BLaER1 (cell line): ENCODE data around the gene MYOCD.
A peak's percentile ranks its signal among the peaks of the same experiment; 100 is the strongest.

Experiments used
- H3K27ac ChIP-seq: shearing (Covaris generic); formaldehyde crosslinking; 2 replicates; pipeline ENCODE4 v1.8.1; 2022
- H3K27me3 ChIP-seq: shearing (Covaris generic); formaldehyde crosslinking; 2 replicates; pipeline ENCODE4 v1.8.1; 2022
- H3K36me3 ChIP-seq: shearing (Covaris generic); formaldehyde crosslinking; 2 replicates; pipeline ENCODE4 v1.8.1; 2022
- H3K4me1 ChIP-seq: shearing (Covaris generic); formaldehyde crosslinking; 2 replicates; pipeline ENCODE4 v1.8.1; 2022
- H3K4me2 ChIP-seq: shearing (Covaris generic); formaldehyde crosslinking; 2 replicates; pipeline ENCODE4 v1.8.1; 2022
- H3K4me3 ChIP-seq: shearing (Covaris generic); formaldehyde crosslinking; 2 replicates; pipeline ENCODE4 v1.8.1; 2022
- H3K9ac ChIP-seq: shearing (Covaris generic); formaldehyde crosslinking; 2 replicates; pipeline ENCODE4 v1.8.1; 2022
- H3K9me3 ChIP-seq: shearing (Covaris generic); formaldehyde crosslinking; 2 replicates; pipeline ENCODE4 v1.8.1; 2022
- H4K20me1 ChIP-seq: shearing (Covaris generic); formaldehyde crosslinking; 2 replicates; pipeline ENCODE4 v1.8.1; 2022
- Cebpa-rat ChIP-seq: shearing (Covaris generic); IDR thresholded peaks from 2 replicates; pipeline ENCODE4 v1.8.1; 2022

The MYOCD gene

DNA sequence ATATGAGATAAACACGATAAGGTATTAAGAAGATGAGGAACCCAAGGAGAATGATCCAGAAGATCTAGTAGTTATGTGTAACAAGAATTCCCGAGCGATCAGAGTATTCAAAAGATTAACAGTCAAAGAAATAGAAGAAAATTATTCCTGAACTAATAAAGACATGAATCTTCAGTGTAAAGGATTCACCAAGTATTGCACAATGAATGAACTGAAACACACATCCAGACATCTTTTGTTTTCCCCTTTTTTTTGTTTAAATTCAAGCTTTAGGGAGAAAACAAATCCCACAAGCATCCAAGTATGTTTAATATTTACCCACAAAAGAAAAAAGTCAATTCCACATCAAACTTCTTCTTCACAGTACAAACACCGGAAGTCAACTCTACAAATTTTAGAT, 23.7 kb upstream of the MYOCD start:
- Histone ChIP-seq H3K9me3 (no peaks in the 10 kb centered on the region), H3K4me1 (no peaks in the 10 kb centered on the region), H3K9ac (no peak overlapping the region), H3K4me2 (no peak overlapping the region), H3K4me3 (no peak overlapping the region), H3K27me3 (no peaks in the 10 kb centered on the region), H4K20me1 (no peaks in the 10 kb centered on the region), H3K36me3 (no peaks in the 10 kb centered on the region), H3K27ac (no peak overlapping the region)
- TF ChIP-seq Cebpa-rat: no peak

- Histone ChIP-seq H4K20me1 (no peaks in the 10 kb centered on the region), H3K4me1 (no peaks in the 10 kb centered on the region), H3K27ac (no peak overlapping the region), H3K9me3 (no peaks in the 10 kb centered on the region), H3K9ac (no peak overlapping the region), H3K4me3 (no peak overlapping the region), H3K36me3 (no peaks in the 10 kb centered on the region), H3K4me2 (no peak overlapping the region), H3K27me3 (no peaks in the 10 kb centered on the region)
- TF ChIP-seq Cebpa-rat: no peak
Measured at GRCh38 chr17:12643822-12644221, 21.9 kb upstream of the MYOCD start.

DNA sequence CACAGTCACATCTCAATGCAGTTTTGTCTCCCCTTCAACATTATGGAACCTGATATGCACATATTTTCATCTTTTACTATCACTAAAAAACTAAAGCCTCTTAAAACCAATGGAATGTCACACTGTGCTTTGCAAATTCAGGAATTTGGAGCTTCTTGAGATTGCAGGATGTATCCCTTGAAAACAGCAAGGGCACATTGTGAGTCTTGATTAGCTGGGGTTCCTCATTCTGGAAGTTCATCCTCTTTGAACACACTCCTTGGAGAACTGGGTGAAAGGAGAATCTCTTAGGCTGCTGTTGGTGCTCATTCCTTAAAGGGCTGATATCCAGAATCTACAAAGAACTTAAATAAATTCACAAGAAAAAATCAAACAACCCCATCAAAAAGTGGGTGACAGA, 21.1 kb upstream of the MYOCD start:
- Histone ChIP-seq H3K4me2 (no peak overlapping the region), H3K9ac (no peak overlapping the region), H4K20me1 (no peaks in the 10 kb centered on the region), H3K4me3 (no peak overlapping the region), H3K36me3 (no peaks in the 10 kb centered on the region), H3K9me3 (no peaks in the 10 kb centered on the region), H3K4me1 (no peaks in the 10 kb centered on the region), H3K27ac (no peak overlapping the region), H3K27me3 (no peaks in the 10 kb centered on the region)
- TF ChIP-seq Cebpa-rat: no peak

DNA sequence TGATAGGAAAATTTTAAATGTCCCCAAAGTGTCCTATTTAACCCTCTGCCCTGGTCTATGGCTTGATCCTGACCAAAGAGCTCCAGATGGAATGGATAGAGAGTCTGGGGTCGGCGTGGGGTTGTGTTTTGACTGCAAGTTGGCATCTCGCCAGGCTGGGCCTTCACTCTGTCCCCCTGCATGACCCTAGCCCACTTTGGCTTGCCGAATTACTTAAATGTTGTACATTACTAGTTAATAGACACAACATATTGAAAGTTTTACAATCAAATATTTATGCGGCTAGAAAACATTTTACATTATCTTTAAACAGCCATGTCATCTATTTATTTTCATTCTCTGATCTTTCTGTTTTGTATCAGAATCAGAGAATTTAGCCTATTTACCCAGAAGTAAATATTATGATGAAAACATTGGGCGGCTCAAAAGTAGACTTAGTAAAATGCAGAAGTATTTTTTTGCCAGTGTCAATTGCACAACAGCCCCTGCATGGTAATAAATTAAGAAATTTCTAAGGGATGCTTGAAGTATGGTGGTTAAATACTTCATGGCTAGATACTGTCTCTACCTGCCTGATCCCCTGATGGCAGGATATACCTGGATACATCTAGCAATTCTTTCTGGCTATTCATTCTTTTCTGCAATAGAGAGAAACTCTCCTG, 18.8 kb upstream of the MYOCD start:
- no peak overlapping the region for H3K9ac ChIP-seq
- H3K4me2 ChIP-seq: no peak overlapping the region
- no peaks in the 10 kb centered on the region for H3K9me3 ChIP-seq
- H4K20me1 ChIP-seq: no peaks in the 10 kb centered on the region
- H3K36me3 ChIP-seq: no peaks in the 10 kb centered on the region
- no peak overlapping the region for H3K4me3 ChIP-seq
- H3K27me3 ChIP-seq: no peaks in the 10 kb centered on the region
- no peak overlapping the region for H3K27ac ChIP-seq
- no peak for TF ChIP-seq Cebpa-rat
- H3K4me1 ChIP-seq: no peaks in the 10 kb centered on the region

DNA sequence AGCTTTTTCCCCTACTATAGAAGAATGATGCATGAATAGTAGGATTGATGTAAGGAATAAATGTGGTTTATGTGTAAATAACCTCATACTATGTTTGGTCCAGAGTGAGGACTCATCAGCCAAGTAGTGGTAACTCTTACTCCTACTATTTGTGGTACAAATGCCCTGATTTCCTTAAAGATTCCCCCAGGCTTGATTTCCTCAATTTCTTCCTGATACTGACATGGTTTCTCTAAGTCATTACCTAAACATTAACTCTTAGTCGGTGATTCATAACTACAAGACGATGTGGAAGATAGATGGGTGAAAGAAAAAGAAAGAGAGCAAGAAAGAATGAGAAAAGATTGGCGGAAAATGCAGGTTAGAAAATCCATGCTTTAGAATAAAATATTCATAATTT, 17.2 kb upstream of the MYOCD start:
- no peak overlapping the region for H3K27ac ChIP-seq
- peaks cover 8% of the 10 kb centered on the region for H3K4me1 ChIP-seq
- no peak for TF ChIP-seq Cebpa-rat
- H3K9me3 ChIP-seq: no peaks in the 10 kb centered on the region
- no peak overlapping the region for H3K9ac ChIP-seq
- H3K4me2 ChIP-seq: no peak overlapping the region
- H3K27me3 ChIP-seq: no peaks in the 10 kb centered on the region
- no peak overlapping the region for H3K4me3 ChIP-seq
- no peaks in the 10 kb centered on the region for H4K20me1 ChIP-seq
- H3K36me3 ChIP-seq: no peaks in the 10 kb centered on the region

GRCh38 chr17:12655936-12656335, 9.8 kb upstream of the MYOCD start:
- H3K4me1 ChIP-seq: peaks cover 10% of the 10 kb centered on the region
- no peaks in the 10 kb centered on the region for H3K27me3 ChIP-seq
- no peak overlapping the region for H3K4me3 ChIP-seq
- no peak overlapping the region for H3K4me2 ChIP-seq
- H4K20me1 ChIP-seq: no peaks in the 10 kb centered on the region
- TF ChIP-seq Cebpa-rat: no peak
- no peaks in the 10 kb centered on the region for H3K36me3 ChIP-seq
- no peak overlapping the region for H3K27ac ChIP-seq
- H3K9me3 ChIP-seq: no peaks in the 10 kb centered on the region
- no peak overlapping the region for H3K9ac ChIP-seq

DNA sequence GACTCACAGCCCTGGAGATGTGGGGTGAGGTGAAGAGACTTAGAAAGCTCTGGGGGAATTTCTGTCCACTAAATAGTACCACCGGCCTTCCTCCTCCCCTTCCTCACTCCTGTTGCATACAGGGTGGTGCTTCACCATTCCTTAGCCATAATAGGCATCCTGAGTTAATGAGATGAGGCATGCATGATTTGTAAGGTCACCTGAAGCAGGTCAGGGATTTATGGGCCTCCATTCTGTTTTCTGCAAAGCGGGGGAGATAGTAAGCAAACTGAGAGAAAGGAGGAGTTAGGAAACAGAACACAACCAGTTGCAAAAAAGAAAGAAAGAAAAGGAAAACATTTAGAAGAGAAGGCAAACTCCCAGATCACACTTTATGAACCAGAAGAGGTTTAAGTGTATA, 9.3 kb upstream of the MYOCD start:
- Histone ChIP-seq H3K27me3 (no peaks in the 10 kb centered on the region), H4K20me1 (no peaks in the 10 kb centered on the region), H3K9ac (no peak overlapping the region), H3K4me1 (peaks cover 10% of the 10 kb centered on the region), H3K36me3 (no peaks in the 10 kb centered on the region), H3K4me2 (no peak overlapping the region), H3K27ac (no peak overlapping the region), H3K9me3 (no peaks in the 10 kb centered on the region), H3K4me3 (no peak overlapping the region)
- no peak for TF ChIP-seq Cebpa-rat

DNA sequence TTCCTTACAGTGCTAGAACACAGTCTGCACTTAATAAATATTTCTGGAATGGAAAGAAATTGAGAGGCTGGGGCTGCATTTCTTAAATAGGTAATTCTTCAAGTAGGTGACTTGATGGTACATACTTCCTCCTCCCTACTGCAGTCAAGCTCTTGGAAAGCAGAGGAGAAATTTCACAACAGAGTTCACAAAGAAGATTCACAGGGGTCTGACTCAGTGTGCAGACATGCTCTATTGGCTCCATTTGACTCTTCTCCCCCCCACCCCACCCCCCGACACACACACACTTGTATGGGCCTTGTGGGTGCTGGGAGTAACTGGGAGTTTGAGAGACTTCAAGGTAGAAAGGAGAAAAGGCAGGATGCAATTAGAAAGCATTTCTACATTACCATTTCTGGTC, 6.2 kb upstream of the MYOCD start:
- H3K4me3 ChIP-seq: no peak overlapping the region
- no peak overlapping the region for H3K9ac ChIP-seq
- no peak for TF ChIP-seq Cebpa-rat

GRCh38 chr17:12664252-12664651, 1.4 kb upstream of the MYOCD start:
- no peak overlapping the region for H3K4me3 ChIP-seq

More for the DNA sequence above, 6.2 kb upstream of the MYOCD start:
- Histone ChIP-seq H3K27me3 (peaks cover 12% of the 10 kb centered on the region), H3K36me3 (no peaks in the 10 kb centered on the region), H3K4me2 (no peak overlapping the region), H3K27ac (no peak overlapping the region), H4K20me1 (no peaks in the 10 kb centered on the region), H3K9me3 (no peaks in the 10 kb centered on the region), H3K4me1 (no peaks in the 10 kb centered on the region)

DNA sequence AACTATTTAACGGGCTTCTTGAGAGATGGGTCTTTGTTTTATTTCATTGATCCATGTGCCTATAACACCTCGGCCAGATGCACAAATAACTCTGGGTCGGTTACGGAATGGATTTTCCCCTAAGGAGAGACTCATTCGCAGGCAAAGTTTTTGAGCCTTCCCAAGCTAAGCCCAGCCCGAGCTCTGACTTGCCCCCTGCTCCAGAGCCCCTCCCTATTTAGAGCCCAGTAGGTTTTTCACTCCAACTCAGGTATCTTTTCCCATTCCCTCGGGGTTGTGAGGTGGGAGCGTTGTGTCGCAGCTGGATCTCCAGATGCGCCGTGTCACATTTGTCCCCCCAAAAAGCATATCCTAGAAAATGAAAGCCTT, 812 bp upstream of the MYOCD start:
- Histone ChIP-seq H3K4me1 (no peaks in the 10 kb centered on the region), H3K9me3 (no peaks in the 10 kb centered on the region), H3K4me2 (peak overlapping the region; percentile 74), H4K20me1 (0 out of 2 replicates have a peak, but pooled peaks cover 6% of the 10 kb centered on the region), H3K27me3 (peaks cover 42% of the 10 kb centered on the region), H3K4me3 (peak overlapping the region; percentile 58), H3K36me3 (no peaks in the 10 kb centered on the region), H3K27ac (no peak overlapping the region), H3K9ac (no peak overlapping the region)
- no peak for TF ChIP-seq Cebpa-rat

More at GRCh38 chr17:12664252-12664651, 1.4 kb upstream of the MYOCD start:
- Histone ChIP-seq H3K9ac (no peak overlapping the region), H3K4me1 (no peaks in the 10 kb centered on the region), H3K27me3 (peaks cover 42% of the 10 kb centered on the region), H3K4me2 (no peak overlapping the region), H3K36me3 (no peaks in the 10 kb centered on the region), H4K20me1 (0 out of 2 replicates have a peak, but pooled peaks cover 6% of the 10 kb centered on the region), H3K27ac (no peak overlapping the region), H3K9me3 (no peaks in the 10 kb centered on the region)
- no peak for TF ChIP-seq Cebpa-rat

- no peak overlapping the region for H3K4me2 ChIP-seq
- 0 out of 2 replicates have a peak, but pooled peaks cover 6% of the 10 kb centered on the region for H4K20me1 ChIP-seq
- no peaks in the 10 kb centered on the region for H3K36me3 ChIP-seq
- no peak for TF ChIP-seq Cebpa-rat
- H3K27me3 ChIP-seq: peaks cover 42% of the 10 kb centered on the region
- no peak overlapping the region for H3K27ac ChIP-seq
- H3K4me3 ChIP-seq: no peak overlapping the region
- no peaks in the 10 kb centered on the region for H3K9me3 ChIP-seq
- H3K9ac ChIP-seq: no peak overlapping the region
- H3K4me1 ChIP-seq: no peaks in the 10 kb centered on the region
Measured at GRCh38 chr17:12666718-12667117, 1.0 kb downstream of the MYOCD start.
